T-helper 1 cell (primary cell): ENCODE measurements around the gene IL17REL.

ENCODE experiments used
- DNase-seq, 5 donors: peaks; one replicate each; pipeline ENCODE4 v3.0.0-alpha.2; 2012 to 2020

IL17REL gene

DNA sequence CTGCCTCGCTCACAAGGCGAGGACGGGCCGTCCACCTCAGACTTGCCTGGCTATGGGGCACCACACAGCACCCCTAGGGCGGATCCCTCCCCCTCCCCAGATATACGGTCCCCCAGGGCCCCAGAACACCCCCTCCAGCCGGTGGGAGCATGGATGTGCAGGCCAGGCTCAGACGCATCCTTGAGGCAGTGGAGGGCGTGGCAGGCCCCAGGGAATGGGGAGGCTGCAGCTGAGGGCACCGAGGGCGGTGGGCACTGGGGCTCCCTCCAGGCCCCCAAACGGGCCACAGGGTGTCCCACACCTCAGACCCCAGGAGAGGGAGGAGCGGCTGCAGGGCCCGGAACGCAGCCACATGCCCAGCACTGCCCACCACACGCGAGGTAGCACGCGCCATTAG, 33.5 kb upstream of the IL17REL start:
- DNase-seq = no peak

DNA sequence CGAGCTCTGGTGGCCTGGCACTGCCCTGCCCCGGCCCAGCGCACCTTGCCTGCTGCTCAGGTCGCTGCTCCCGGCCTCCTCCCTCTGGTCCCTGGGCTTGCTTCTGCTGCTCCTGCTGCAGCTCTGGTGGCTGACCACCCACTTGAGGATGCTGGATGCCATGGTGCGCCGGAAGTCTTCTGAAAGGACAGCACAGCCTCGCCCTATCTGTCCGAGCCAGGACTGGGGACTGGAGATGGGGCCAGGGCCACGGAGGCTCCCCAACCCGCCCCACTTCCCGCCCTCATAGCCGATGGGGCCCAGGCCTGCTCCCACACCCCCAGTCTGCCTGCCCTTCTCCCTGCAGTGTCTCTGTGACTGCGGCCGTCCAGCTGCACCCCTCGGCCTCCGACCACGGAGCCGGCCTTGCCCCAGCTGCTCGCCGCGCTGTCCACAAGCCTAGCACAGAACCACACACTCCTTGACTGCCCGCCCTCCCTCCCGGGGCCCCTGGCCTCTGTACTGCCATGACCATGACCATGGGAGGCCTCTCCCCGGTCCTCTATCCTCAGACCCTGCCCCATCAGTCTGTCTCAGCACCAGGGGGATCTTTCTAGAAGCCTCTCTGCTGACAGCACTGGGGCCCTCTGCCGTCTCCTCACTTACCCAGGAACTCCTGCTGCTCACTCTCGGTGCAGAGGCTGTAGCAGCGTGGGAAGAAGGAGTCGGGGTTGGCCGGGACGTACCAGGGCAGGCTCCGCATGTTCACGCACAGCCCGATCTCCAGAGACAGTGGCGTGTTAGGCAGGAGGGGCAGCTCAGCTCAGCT, 32.9 kb upstream of the IL17REL start:
- DNase-seq = no peak

DNA sequence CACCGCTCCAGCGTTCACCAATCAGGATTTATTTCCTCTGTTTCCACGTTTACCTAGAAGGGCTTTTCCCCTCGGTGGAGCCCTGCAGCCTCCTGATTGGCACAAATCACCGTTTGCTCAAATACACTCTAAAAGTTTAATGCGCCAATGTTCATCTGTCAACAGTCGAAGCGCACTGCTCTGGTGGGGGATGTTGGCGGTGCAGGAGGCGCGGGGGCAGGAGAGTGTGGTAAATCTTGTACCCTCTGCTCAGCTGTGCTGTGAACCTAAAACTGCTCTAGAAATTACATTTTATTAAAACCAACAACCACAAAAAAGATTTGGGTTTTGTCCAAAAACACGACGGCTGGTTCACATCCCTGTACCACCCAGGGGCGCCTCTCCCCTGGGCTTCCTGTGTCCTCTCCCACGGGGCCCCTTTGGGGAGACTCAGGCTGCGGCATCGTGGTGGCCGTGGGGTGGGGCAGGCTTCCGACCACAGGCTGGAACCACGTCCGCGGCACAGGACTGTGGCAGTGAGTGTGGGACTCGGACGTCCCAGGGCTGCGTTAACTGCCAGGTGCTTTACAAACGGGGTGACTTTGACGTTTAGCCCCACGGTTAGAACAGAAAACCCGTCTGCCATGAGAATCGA, 32.0 kb upstream of the IL17REL start:
- DNase-seq = no peak

DNA sequence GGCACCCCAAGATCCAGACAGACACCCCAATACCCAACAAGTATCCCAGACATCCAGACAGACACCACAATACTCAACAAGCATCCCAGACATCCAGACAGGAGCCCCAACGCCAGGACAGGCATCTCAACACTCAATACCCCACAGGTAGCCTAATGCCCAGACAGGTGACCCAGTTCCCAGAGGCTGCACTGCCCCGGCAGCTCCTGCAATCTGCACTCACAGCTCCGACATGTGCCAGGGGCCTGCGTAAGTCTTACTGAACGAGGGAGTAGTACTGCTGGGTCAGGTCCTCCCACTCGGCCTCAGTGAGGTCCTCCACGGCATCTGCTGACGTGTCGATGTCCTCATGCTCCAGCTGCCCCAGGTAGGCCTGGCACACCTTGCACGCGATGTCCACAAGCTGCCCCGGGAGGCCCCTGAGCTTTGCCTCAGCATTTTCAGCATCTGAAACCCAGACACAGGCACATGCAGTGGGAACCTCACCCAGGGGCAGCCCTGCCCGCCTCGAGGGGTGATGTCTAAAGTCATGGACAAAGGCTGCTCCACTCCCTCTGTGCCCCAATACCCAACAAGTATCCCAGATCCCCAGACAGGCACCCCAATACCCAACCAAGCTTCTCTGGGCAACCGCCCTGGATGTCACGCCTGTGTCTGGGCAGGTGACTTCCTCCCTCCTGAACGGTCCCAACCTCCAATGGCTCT, 28.9 kb upstream of the IL17REL start:
- DNase-seq = no peak

- no peak for DNase-seq
Measured at GRCh38 chr22:50040717-50041116, 28.2 kb upstream of the IL17REL start.

DNA sequence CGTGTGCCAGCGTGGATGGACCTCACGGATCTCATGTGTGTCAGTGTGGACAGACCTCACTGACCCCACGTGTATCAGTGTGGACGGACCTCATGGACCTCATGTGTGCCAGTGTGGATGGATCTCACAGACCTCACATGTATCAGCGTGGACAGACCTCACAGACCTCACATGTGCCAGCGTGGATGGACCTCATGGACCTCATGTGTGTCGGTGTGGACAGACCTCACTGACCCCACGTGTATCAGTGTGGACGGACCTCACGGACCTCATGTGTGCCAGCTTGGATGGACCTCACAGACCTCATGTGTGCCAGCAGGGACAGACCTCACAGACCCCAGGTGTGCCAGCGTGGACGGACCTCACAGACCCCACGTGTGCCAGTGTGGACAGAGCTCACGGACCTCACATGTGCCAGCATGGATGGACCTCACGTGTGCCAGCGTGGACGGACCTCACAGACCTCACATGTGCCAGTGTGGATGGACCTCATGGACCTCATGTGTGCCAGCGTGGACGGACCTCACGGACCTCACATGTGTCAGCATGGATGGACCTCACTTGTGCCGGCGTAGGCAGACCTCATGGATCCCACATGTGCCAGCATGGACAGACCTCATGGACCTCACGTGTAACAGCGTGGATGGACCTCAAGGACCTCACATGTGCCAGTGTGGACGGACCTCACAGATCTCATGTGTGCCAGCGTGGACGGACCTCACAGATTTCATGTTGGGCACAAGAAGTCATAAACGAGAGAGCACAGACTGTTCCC, 27.3 kb upstream of the IL17REL start:
- no peak for DNase-seq

DNA sequence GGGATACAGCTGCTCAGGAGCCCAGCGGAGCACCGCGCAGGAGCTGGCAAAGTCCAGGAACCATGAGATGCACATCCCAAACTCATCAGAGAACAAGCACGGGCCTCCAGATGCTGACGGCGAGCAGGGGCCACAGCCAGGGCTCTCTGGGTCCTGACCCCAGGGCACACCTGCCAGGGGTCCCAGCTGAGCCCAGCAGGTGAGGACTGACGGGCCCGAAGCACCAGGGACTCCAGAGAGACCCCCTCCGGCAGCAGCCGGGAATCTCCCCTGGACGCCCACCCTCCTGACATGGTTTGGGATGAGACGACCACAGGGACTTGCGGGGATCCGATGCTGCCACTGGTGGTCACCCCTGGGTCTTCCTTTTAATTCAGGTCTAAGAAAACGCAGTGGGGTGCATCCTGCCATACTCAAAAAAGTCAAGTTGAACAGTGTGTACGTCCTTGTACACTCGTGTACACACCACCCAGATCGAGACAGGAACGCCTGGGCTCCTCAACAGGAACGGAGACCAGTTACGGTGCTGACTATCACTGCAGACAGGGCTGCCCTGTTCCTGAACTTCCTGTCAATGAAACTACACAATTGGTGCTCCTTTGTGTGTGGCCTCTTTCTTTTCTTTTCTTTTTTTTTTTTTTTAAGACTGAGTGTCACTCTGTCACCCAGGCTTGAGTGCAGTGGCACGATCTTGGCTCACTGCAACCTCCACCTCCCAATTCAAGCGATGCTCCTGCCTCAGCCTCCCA, 23.6 kb upstream of the IL17REL start:
- no peak for DNase-seq

- no peak for DNase-seq
Measured at GRCh38 chr22:50035131-50035881, 22.7 kb upstream of the IL17REL start.

DNA sequence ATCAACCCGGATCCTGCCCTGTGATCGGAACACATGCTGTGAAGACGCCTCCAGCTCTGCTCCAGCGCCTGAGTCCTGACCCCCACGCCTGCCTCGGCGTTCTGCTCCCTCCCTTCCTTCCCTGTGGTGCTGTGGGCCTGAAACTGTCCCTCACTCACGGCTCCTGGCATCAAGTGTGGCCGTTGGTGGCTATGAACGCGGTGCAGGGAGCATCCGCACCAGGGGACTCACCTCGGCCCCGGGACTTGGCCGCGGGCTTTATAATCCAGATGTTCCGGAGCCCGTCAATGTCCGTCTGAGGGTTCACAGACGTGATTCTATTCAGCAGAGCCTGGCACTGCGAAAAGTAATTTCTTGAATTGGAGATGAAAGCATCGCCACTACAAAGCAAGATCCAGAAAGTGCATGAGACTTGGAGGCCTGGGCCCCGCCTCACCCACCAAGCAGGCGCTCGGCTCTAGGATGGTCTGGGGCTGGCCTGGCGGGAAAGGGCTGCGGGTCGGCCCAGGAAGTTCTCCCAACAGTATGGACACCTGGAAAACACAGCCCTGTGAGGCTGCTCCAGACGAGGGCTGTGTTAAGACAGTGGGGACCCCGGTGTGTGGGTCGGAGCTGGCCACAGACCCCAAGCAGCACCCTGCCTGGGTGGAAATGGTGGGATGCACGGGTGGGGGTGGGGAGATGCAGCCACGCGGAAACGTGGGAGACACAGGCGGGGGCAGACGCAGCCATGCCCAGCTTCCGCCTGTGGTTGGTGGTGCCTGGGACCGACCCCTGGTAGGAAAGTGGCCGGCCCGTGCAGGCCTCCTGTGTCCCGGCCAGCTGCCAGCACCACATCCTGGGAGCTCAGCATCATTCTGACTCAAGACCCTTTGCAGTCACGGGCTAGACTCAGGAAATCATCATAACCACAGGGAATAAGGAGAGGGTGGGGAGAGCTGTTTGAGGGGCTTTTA, 21.8 kb upstream of the IL17REL start:
- peak in 1 of 5 donors; percentile 47 for DNase-seq

DNA sequence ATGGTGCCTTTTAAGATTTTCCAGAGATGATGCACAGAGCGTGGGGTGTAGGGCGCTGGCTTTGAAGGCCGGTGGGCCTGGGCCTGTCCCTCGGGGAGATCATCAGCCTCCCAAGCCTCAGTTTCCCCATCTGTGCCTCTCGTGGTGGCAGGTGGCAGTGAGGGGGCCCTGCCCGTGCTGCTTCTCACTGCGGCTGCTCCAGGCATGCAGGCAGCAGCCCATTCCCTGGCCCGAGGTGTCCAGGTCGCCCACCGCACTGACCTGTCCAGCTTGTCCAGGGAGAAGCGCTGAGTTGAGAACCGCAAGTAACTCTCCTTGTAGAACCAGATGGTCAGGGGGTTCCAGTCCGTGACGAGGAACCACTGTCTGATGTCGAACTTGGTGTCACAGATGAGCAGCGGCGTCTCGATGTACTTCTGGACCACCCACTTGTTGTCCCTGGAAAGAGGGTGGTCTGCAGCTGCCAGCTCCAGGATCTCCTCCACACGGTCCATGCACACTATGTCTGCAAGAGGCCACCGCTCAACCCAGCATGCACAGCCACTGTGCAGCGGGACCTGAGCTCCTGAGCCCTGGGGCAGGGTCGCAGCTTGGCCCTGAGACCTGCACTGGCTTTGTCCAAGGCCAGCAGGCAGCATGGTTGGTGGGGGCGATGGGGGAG, 20.5 kb upstream of the IL17REL start:
- no peak for DNase-seq

DNA sequence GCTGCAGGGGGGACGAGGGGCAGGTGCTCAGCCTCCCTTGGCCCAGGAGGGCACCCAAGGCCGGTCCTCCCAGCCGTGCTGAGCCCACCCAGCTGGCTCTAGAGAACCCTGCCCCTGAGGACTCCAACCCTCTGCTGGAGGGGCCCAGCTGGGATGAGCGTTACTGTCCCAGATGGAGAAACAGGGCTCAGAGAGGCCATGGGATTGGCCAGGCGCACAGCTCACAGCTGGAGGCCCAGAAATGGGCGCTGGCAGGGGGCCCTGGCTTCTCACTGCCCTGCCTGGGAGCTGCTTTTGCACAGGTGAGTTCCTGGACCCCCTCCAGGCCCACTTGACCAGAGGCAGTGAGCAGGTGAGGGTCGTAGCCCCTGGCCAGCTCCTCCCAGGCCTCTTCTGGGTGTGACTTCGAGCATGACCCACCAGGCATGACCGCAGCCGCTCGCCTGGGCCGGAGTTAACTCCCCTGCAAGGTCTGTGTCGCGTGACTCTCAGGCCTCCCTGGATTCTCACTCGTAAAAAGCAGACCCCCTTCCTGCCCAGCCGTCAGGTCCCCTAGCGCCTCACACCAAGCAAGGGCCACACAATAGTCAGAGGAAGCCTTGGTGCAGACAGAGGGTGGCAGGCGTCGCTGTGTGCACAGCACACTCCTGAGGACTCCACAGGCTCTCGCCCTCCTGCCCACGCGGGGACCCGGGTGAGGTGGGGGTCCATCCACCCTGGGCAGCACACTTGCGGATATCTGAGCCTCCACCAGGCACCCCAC, 19.7 kb upstream of the IL17REL start:
- no peak for DNase-seq

- no peak for DNase-seq
Measured at GRCh38 chr22:50031189-50032091, 18.9 kb upstream of the IL17REL start.

DNA sequence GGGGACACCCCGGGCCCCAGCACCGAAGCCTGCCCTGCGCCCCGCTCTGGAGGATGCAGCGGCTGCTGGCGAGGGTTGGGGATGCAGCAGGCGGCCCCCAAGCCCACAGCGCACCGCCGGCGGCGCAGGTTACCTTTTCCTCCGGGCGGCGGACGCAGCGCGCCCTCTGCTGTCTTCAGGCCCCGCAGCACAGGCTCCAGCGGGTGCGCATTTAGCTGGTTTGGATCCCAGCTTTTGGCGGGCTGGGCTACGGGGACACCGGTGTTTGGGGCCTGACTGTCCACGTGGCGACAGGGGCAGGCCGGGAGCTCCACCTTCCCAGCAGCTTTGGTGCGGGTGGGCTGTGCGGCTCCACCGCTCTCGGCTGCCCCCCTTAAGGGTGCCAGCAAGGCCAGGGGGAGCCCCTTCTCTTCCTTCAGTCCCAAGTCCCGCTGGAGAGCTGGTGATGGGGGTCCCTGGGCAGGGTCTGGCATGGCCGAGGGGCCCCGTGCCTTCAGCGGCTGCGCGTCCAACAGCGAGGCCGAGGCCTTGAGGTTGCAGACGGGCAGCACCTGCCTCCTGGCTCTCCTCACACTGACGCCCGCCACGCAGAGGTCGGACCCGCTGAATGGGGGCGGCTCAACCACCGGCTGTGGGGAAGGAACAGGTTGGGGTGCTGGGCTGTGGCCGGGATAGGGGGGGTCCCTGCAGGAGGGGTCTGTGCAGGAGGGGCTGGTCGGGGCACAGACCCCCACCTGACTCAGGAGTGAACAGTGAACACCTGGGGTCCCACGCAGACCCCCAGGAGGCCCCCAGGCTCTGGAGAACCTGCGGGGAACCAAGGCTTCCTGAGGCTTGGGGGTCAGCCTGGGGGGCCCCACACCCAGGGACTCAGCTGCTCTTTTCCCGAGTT, 18.0 kb upstream of the IL17REL start:
- DNase-seq = peak; percentile 76 to 86 (median 80)

GRCh38 chr22:50027639-50028537, 15.3 kb upstream of the IL17REL start:
- peak in 3 of 5 donors; percentile 15 to 51 (median 45) for DNase-seq

DNA sequence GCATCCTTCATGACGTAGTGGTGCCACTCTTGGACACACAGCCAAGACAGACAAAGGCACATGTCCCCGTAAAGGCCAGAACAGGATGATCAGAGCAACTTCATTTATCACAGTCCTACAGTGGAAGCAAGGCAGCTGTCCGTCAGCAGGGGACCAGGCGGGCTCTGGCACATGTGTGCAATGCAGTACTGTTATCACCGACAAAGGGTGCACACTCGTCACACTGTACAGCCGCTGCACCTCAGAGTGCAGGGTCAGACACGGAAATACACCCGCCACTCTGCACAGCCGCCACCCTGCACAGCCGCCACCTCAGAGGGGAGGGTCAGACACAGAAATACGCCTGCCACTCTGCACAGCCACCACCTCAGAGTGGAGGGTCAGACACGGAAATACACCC, 13.4 kb upstream of the IL17REL start:
- no peak for DNase-seq
